Astrocyte of the cerebellum (primary cell): ENCODE measurements around the gene SLC9A9.
A peak's percentile ranks its signal among the peaks of the same experiment; 100 is the strongest.

Source experiments
- DNase-seq: peaks from one replicate; pipeline ENCODE4 v3.0.0-alpha.2; 2011; ENCODE audit warnings: low read depth
- H3K4me3 ChIP-seq: 2 replicates; pipeline ENCODE4 v1.5.1; 2011; ENCODE audit warnings: mild to moderate bottlenecking, low read depth, low read length, moderate library complexity
- CTCF ChIP-seq: IDR thresholded peaks from 2 replicates; pipeline ENCODE4 v1.5.1; 2012; ENCODE audit warnings: low read length, low read depth, moderate library complexity, mild to moderate bottlenecking; ENCODE audit errors: missing control alignments
- in situ Hi-C: cut with HindIII; loops from 2 replicates; pipeline ENCODE4 v1.10.0; 2017; ENCODE audit warnings: low sequenced_read_pairs

SLC9A9 gene

GRCh38 chr3:143375698-143376097, 472.6 kb downstream of the SLC9A9 start:
- TF ChIP-seq CTCF = no peak
- in situ Hi-C loops = no loop called here

GRCh38 chr3:143367171-143367570, 481.1 kb downstream of the SLC9A9 start:
- in situ Hi-C loops = no loop called here
- no peak for TF ChIP-seq CTCF
- H3K4me3 ChIP-seq = no peak overlapping the region
- DNase-seq = no peak

More at GRCh38 chr3:143375698-143376097, 472.6 kb downstream of the SLC9A9 start:
- H3K4me3 ChIP-seq = no peak overlapping the region
- DNase-seq = no peak

GRCh38 chr3:143366672-143367071, 481.6 kb downstream of the SLC9A9 start:
- no peak overlapping the region for H3K4me3 ChIP-seq
- no peak for DNase-seq
- in situ Hi-C loops = no loop called here
- TF ChIP-seq CTCF = no peak

- DNase-seq = no peak
- TF ChIP-seq CTCF = no peak
- in situ Hi-C loops = no loop called here
- H3K4me3 ChIP-seq = no peak overlapping the region
Observed at GRCh38 chr3:143363949-143364348, 484.3 kb downstream of the SLC9A9 start.

GRCh38 chr3:143363276-143363675, 485.0 kb downstream of the SLC9A9 start:
- peak; percentile 77 for DNase-seq

GRCh38 chr3:143362115-143362991, 485.9 kb downstream of the SLC9A9 start:
- no peak for DNase-seq
- in situ Hi-C loops = no loop called here
- no peak overlapping the region for H3K4me3 ChIP-seq
- no peak for TF ChIP-seq CTCF

More at GRCh38 chr3:143363276-143363675, 485.0 kb downstream of the SLC9A9 start:
- no peak for TF ChIP-seq CTCF
- H3K4me3 ChIP-seq = no peak overlapping the region
- in situ Hi-C loops = no loop called here
